ENCODE results near the gene F11.
"Not testable (repeated sequence)": the region's sequence is repeated elsewhere in the genome, so short reads cannot be mapped to it uniquely, and the experiment has no call there.

Gene F11

DNA sequence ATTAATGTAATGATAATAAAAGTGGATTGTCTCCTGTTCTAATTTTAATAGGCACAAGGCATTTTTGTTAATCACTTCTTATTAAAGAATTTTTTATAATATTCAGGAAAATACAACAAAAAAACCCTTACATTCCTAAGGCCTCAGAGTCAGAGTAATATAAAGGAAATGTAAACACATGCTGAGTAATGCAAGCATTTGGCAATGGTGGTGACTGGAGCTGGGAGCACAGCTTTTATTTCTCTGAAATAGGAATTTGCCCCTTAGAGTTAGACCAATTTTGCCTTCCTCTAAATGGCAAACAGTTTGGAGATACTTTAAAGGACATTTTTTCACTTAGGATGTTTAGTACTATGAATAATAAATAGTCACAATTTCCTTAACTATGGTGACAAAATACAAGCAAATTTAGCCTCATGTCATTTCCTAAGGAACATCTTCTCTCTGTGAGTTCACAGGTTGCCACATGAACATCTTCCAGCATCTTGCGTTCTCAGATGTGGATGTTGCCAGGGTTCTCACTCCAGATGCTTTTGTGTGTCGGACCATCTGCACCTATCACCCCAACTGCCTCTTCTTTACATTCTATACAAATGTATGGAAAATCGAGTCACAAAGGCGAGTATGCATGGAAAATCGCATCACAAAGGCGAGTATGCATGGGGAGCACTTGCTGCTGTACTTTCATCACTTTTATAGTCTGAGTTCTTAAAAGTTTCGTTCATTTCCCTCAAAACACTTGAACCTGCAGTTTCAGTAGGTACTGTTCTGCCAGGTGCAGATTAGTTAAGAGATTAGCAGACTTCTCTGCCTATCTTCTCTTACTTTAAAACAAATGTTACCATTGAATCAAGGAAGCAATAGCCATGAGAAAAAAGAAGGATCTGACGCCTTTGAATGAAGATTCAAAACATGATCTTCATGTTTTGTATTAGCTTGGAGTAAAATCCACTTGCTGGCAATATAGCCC, 15.9 kb upstream of the F11 start:
- peak; percentile 16 for DNase-seq (ENCODE audit: low read depth)

DNA sequence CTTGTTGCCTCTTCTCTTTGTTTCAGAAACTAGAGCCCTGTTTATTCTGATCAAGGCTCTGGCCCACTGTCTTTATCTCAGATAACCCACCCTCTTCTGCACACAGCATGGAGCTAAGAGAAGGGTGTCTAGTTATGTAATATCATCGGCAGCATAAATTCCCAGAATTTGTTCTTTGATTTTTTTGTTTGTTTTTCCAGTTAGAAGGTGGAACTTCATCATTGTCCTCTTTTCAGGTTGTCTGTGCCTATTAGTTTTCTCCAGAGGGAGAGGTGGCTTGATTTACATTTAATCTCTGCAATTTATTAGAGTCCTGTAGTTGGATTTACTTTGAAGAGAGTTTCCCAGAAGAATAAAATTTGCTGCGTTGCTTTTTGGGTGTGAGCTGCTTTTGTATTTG, 15.2 kb upstream of the F11 start:
- DNase-seq (ENCODE audit: low read depth): no peak

DNA sequence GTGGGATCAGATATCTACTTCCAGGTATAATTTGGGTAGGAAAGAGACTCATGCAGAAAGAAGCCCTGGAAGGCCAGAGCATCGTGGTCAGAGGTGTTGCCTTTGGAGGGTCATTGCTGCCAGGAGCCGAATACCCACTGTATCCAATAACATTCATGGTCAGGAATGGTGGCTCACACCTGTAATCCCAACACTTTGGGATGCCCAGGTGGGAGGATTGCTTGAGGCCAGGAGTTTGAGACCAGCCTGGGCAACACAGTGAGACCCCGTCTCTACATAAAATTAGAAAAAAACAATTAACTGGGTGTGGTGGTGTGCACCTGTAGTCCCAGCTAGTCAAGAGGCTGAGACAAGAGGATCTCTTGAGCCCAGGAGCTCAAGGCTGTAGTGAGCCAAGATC, 10.9 kb upstream of the F11 start:
- no peak for DNase-seq (ENCODE audit: low read depth)

DNA sequence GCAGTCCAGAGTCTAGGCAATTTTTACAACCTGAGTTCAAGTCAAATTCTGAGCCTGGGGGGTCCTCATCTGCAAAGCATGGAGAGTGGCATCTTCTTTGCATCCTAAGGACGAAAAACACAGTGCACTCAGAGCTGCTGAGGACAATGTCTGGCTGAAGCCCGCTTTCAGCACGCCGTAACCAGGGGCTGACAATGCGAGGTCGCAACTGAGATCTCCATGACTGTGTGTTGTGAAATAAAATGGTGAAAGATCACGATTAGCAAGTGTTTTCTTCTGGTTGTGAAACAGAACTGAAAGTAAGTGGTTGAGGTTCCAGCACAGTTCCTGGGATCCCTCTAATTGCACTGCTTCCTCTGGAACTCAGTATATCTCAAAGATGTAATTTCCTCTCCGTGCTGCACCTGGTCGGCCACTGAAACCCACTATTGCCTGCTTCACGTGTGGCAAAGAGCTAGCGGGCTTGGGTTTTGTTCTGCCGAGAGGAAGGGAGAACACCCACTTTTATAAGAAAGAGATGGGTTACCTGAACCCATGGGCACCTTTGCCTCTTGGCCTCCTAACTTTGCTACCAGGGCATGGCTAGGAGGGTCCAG, 7.7 kb upstream of the F11 start:
- no peak for DNase-seq (ENCODE audit: low read depth)

DNA sequence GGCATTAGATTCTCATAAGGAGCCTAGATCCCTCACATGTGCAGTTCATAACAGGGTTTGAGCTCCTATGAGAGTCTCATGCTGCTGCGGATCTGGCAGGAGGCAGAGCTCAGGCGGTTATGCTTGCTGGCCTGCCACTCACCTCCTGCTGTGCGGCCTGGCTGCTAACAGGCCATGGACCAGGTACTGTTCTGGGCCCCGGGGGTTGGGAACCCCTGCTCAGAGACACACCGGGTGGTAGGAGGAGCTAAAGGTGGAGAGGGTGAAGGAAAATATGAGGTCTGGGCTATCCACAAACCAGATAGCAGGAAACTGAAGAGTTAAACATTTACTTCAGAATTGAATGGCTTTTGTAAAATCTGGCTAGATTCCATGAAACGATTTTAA, 5.9 kb upstream of the F11 start:
- no peak for DNase-seq (ENCODE audit: low read depth)

DNA sequence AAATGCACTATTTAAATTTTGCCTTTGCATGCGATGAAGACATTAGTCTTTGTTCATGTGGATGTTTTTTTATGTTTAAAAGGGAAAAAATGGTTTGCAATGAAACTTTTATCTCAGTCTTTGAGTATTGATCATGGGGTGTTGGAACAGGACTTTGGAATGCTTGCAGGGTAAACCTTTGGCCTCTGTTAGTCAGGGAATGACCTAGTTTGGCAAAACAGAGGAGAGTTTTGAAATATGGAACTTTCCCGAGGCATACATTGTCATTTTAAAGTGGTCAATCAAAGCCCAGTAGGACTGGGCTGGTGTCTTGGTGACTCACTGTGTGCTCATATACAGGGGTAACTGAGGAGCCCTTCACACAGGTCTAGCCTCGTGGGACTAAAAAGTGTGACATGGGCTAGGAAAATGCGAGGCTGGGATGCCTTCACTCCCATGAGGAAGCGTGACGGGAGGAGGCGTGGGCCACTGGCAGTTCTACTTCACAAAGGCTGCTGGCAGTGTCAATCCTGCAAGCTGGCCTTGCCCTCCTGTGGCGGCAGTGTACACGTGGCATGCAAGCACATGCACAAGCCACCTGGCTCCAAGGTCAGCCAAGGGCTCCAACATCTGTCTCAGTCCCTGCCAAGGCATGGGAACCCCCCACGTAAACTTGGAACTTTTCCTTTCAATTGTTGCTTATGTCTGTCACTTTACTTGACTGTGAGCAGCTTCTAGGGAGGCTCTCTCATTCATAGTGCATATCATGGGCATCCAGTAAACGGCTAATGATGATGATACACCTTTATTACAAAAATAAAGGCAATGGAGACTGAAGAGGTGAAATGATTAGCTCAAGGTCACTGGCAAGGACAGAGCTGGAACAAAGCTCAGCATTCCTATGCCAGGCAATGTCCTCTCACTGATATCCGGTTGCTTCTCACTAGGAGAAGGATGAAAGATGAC, 5.2 kb upstream of the F11 start:
- no peak for DNase-seq (ENCODE audit: low read depth)

DNA sequence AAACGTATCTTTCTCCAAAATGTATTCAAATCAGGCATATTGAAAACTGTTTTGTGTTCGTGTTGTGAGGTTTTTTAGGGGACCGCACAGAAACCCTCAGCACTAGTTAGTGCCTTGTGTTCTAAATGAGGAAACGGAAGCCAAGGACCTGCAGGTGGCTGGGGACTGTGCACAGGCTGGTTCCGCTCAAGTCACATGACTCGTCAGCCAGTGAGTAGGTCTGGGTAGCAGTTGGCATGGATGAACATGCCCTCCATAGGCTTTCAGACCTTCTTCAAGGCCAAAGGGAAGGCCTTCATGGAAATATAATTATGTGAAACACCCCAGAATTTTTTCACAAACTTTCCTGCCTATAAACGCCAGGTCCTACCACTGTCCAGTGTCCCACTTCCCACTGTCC, 1.3 kb upstream of the F11 start:
- no peak for DNase-seq (ENCODE audit: low read depth)

DNA sequence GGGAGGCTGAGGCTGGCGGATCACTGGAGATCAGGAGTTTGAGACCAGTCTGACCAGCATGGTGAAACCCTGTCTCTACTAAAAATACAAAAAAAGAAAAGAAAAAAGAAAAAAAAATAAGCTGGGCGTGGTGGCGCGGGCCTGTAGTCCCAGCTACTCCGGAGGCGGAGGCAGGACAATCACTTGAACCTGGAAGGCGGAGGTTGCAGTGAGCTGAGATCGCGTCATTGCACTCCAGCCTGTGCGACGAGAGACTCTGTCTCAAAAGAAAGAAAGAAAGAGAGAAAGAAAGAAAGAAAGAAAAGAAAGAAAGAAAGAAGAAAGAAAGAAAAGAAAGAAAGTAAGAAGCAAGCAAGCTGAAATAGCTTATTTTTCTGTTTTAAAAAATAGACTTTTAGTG, 739 bp upstream of the F11 start:
- DNase-seq (ENCODE audit: low read depth): not testable (repeated sequence)

DNA sequence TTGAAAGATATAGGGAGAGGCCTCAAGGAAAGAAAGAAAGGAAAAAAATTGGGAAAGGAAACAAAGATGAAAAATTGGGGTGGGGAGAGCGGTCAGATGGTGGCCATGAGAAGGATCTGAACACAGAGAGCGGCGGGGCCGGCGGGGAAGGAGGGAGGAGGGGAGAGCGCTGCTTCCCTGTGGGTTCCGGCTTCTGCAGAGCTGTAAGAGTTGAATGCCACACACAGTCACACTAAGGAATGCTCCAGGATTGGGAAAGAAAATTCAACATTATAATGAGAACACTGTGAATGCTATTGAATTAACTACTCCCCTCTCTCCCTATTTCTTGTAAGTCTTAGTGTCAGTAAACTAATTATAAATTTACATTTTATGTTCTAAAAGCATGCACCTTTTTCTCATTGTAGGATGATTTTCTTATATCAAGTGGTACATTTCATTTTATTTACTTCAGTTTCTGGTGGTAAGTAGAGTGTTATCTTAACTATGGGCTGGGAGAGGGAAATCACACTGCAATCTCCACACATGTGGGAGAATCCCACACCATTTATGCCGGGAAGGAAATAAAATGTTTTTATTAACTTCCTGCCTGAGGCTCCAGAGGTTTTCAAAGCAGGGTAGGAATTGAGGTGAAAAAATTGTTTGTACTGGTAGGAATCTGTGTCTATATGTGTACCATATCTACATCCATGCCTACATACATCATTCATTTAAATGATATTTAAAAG, 904 bp downstream of the F11 start:
- peak; percentile 21 for DNase-seq (ENCODE audit: low read depth)

DNA sequence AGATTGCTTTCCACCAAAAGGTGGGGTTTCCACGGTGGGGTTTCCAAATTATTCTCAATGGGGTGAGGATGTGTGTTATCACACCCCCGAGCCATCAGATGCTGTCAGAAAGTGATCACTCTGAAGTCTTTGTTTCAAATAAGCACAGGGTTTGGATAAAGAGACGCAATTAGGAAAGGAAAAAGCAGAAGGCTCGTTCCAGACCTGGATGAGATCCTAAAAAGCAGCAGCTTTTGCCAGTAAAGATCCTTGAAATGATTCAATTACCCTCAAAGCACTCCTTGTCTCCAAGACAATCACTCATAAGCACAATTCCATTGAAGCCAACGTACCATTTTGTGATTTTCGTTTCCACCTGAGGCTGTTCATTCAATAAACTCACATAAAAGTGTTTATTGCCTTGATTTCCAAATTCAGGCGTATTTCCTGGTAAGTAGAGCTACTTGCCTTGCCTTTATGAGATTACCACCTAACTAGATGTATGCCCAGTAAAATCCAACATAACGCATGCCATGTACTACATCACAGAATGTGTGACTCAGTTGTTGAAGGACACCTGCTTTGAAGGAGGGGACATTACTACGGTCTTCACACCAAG, 5.2 kb downstream of the F11 start:
- no peak for DNase-seq (ENCODE audit: low read depth)

DNA sequence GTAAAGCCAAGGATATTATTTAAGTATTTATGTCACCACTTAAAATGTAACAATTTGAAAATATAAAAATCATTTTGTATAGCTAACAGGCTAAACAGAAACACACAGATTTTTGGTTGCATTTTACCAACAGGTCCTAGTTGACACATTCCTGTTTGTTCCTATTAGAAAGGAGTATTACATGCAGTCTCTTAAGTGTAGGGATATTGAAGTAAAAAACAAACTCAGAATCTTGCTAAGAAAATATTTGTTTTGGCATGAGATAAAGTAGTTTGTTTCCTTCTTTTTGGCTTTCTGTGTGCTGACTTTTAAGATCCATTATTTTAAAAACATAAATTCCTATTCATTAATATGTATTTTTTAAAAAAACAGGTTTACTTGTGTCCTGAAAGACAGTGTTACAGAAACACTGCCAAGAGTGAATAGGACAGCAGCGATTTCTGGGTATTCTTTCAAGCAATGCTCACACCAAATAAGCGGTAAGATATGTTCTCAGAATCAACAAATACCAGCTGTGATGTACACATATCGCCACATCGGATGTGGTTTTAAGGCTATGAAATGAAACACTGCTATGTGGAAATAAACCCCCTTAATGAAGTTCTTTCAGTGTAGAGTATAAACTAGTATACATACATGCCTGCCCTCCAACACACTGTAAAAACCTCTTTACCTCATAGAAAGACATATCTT, 6.9 kb downstream of the F11 start:
- no peak for DNase-seq (ENCODE audit: low read depth)

DNA sequence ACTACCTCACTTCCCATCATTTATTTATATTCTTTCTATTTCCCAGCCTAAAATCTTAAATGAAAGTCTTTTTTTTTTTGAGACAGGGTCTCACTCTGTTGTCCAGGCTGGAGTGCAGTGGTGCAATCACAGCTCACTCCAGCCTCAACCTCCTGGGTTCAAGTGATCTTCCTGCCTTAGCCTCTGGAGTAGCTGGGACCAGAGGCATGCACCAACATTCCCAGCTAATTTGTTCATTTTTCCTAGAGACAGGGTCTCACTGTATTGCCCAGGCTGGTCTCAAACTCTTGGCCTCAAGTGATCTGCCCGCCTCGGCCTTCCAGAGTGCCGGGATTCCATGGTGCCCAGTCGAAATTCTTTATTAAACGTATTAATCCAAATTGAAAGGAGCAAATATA, 7.4 kb downstream of the F11 start:
- DNase-seq (ENCODE audit: low read depth): not testable (repeated sequence)

DNA sequence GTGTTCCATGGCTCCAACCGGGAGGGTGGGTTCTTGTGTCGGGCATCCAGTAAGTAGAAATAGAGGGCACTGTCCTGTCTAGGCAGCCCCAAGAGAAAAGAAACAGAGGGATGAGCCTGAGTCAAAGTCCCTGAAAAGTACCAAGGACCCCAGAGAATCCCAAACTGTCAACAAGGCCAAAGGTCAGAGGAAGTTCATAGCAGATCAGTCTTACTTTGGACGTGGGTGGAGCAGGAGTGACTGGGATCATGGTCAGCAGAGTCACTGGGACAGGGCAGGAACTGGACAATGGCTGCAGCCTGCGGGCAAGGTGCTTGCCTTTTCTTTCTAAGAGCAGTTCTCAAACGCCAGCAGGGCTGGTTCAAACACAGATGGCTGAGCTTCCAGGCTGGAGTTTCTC, 17.3 kb downstream of the F11 start:
- no peak for DNase-seq (ENCODE audit: low read depth)

DNA sequence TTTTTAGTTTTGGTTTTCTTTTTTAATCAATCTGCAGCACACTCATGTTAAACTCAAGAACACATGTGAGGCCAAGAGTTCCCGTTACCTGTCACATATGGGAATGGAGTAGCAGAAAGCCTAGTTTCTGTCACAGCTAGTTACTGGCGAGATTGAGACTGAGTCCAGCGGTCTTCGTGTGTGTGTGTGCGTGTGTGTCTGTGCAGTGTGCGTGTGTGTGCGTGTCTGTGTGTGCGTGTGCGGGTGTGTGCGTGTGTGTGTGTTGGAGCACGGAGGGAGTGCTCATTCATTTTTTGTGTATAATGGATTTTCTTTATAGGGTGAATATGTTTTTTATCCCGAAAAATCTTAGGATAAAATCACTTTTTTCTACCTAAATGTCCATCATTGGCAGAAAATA, 19.2 kb downstream of the F11 start:
- no peak for DNase-seq (ENCODE audit: low read depth)

DNA sequence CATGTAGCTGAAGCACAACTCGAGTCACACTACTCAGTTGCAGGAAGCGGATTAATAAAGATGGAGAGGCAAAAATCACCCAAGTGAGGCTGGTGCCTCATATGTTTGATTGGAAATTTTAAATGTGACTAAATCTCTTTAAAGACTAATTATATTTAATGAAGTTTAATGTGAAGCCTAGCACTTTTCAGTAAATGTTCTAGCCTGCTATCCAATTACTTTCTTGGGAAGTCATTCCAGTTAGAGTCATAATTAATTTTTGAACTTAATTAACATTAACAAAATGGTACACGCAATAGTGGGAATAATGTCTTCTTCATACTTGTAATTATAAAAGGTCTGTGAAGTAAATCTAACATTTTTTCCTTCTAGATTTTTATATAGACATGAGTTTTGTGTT, 20.6 kb downstream of the F11 start:
- DNase-seq (ENCODE audit: low read depth): no peak

DNA sequence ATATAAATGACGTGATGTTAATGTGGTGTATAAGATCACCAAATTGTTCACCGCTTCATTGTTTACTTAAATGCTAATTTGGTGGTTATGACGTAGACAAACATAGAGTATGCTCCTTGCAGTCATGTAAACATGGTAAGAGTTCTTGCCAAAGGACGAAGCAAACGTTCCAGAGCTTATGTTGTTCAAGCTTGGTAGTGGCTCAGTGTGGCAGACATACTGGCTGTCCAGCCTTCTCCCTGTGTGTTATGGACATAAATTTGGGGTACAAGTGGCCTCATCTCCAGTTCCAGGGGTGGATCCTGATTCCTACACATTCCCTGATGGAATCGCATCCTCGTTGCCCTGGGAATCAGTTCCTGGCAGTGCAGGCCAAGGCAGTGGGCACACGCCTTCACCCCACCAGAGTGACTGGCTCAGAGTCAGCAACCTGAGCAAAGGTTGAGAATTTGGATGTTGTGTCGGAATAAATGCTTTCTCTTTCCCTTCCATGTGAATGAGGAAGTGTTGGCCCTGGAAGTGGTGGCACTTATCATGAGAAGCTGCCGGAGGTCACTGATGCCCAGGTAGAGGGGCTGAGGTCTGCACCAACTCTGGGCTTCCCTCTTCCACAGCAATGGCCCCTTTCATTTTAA, 25.4 kb downstream of the F11 start:
- no peak for DNase-seq (ENCODE audit: low read depth)

DNA sequence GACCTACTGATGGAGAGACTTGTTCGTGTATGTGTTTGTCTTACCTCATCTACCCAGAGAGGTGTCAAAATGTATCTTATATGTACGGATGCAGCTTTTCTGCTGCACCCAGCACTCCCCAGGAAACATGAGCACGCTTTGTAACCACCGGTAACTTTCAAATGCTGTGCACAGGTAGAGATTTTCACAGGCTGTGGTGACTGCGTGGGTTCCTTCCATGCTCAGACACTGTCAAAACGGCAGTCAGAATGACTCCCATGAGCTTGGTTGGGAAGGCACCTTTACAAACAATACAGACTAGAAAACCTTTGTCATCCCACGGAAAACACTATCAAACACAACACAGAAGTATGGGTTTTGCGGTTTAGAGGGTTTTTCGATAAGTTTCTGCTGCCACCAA, 28.2 kb downstream of the F11 start:
- DNase-seq (ENCODE audit: low read depth): no peak

DNA sequence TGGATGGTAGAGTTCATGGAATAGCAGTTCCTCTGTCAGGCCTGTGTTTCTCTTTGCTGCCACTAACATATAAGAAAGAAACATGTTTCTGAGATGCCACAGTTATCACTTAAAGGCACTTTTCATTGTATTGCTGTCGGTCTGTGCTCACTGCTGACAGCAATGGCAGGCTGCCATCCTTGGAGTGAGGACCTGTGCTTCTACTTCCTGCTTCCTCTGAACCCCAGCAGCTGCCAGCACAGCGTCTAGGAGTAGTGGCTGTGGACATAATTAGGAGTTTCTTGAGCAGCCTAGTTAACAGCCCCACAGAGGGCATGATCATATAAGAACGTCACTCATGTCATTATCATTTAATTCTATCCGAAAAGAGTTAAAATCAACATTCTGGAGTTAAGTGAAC, 30.5 kb downstream of the F11 start:
- no peak for DNase-seq (ENCODE audit: low read depth)

DNA sequence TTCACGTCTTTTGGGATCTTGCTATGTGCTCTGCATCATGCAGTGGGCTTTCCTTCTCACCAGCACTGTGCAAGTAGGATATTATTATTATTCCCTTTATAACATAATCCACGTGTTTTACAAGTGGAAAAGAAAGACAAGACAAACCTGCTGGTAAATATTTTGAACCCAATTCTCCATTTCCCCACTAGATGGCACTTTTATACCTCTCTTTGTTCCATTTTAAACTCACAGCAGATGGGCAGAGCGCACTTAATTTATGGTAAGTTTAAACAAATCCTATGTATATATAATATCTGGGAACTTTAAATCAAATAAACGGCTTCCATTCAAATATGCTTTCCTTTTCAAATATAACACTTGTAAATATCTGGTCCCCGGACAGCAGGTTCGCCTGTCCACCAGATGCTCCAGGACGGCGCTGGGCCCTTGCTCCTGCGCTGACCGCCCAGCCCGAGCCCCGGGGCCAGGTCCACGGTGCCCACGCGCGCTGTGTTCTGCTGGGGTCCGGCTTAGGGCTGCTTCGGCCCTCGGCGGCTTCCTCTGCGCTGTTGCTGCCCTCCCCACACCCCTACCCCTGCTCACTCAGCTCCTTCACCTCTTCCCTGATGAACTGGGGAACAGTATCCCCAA, 31.1 kb downstream of the F11 start:
- DNase-seq (ENCODE audit: low read depth): peak; percentile 61
